HepG2 (cell line): Measurements from ENCODE around the gene DLG1. TPM values are rescaled to one million over a fixed set of nuclear protein-coding genes. Genes with fewer than 3 reads are reported as not detected.

Experiments used
- ATAC-seq: fragments of 200-7000 bp; cut with Tn5 transposase; 3 replicates; pipeline ENCODE4 v1.9.1; 2020; ENCODE audit warnings: mild to moderate bottlenecking, moderate library complexity
- BruUV-seq: library from RNA; stranded (reverse); fragments of 400-500 nt; replicated peaks from 2 replicates; lab custom pipeline; 2021; lab: Mats Ljungman, UMichigan
- CTCF ChIA-PET: fragments of 300-600 bp; formaldehyde crosslinking; extraction: SDS; loops from one replicate; lab custom pipeline; 2021; ENCODE audit warnings: low total read pairs, inconsistent platforms, low intra/inter-chr PET ratio; lab: Yijun Ruan, JAX
- POLR2A ChIA-PET: fragments of 350-600 bp; sonication (Branson Sonifier 250); formaldehyde crosslinking; loops from one replicate; lab custom pipeline; 2020; ENCODE audit warnings: antibody characterized with exemption, inconsistent platforms; lab: Yijun Ruan, JAX
- DNase-seq: peaks from one replicate; pipeline ENCODE4 v3.0.0-alpha.2; 2015; ENCODE audit warnings: low spot score
- FAIRE-seq: peaks from 3 replicates; lab custom pipeline; 2011; peaks lifted over from hg19 to GRCh38; lab: Jason Lieb, UNC
- H2AFZ ChIP-seq: one replicate; pipeline ENCODE4 v1.6.1; 2011; ENCODE audit warnings: low read length, inconsistent platforms
- H3K27ac ChIP-seq: fragments of 300-600 bp; 3 replicates; pipeline ENCODE4 v1.8.0; 2011; ENCODE audit warnings: mixed run types, mild to moderate bottlenecking, mixed read lengths, low read length, inconsistent platforms; ENCODE audit not compliant: insufficient read depth; ENCODE audit errors: extremely low read length
- H3K27me3 ChIP-seq, 2 experiments: fragments of 200-600 bp in 1 of 2; 2 replicates in 1 of 2; 3 replicates in 1 of 2; pipeline versions ENCODE4 v1.6.0 to v1.8.0; 2011; ENCODE audit warnings: low read length in 2 of 2, mild to moderate bottlenecking in 2 of 2, moderate library complexity in 2 of 2, inconsistent platforms in 1 of 2; ENCODE audit not compliant: insufficient read depth in 2 of 2, control insufficient read depth in 1 of 2
- H3K36me3 ChIP-seq, 2 experiments: fragments of 200-600 bp in 1 of 2; replicated peaks in 1 of 2; 2 replicates in 1 of 2; 3 replicates in 1 of 2; pipeline versions ENCODE4 v1.5.1 to v1.8.0; 2011; ENCODE audit warnings: low read length in 2 of 2, inconsistent platforms in 1 of 2; ENCODE audit not compliant: insufficient read depth in 2 of 2, control insufficient read depth in 1 of 2
- H3K4me1 ChIP-seq: 2 replicates; pipeline ENCODE4 v1.5.1; 2012; ENCODE audit warnings: low read length, inconsistent platforms; ENCODE audit not compliant: insufficient read depth
- H3K4me2 ChIP-seq: 2 replicates; pipeline ENCODE4 v1.6.0; 2011; ENCODE audit warnings: low read depth, low read length, inconsistent platforms
- H3K4me3 ChIP-seq, 3 experiments: fragments of 200-600 bp in 1 of 3; sonication (generic), shearing (Covaris generic) in 1 of 3; replicated peaks in 1 of 3; 2 replicates each; pipeline ENCODE4 v1.5.1; 2011 to 2016; ENCODE audit warnings: low read length in 3 of 3, inconsistent platforms in 2 of 3, low read depth in 2 of 3, mild to moderate bottlenecking in 2 of 3, control low read depth in 1 of 3, mixed read lengths in 1 of 3; ENCODE audit not compliant: insufficient read depth in 1 of 3
- H3K79me2 ChIP-seq: one replicate; pipeline ENCODE4 v1.6.1; 2011; ENCODE audit warnings: low read length, inconsistent platforms; ENCODE audit not compliant: insufficient read depth
- H3K9ac ChIP-seq: 2 replicates; pipeline ENCODE4 v1.6.0; 2011; ENCODE audit warnings: mild to moderate bottlenecking, low read depth, low read length, inconsistent platforms; ENCODE audit not compliant: insufficient read depth
- H3K9me3 ChIP-seq: 2 replicates; pipeline ENCODE4 v1.5.1; 2012; ENCODE audit warnings: mild to moderate bottlenecking, low read length
- H4K20me1 ChIP-seq: 2 replicates; pipeline ENCODE4 v1.6.0; 2011; ENCODE audit warnings: inconsistent platforms, mild to moderate bottlenecking, low read length, moderate library complexity; ENCODE audit not compliant: insufficient read depth
- ASH2L ChIP-seq: fragments of 300-600, 200-600 bp; sonication (generic); IDR thresholded peaks from 2 replicates; pipeline ENCODE4 v1.7.0; 2017; ENCODE audit warnings: low read depth, mild to moderate bottlenecking, moderate library complexity, mixed read lengths, low read length; ENCODE audit not compliant: insufficient read length
- HNF4G ChIP-seq, 2 experiments: sonication (generic) in 1 of 2; formaldehyde crosslinking in 1 of 2; IDR thresholded peaks; 2 replicates each; pipeline versions ENCODE4 v1.4.0 to v1.6.1; 2011 to 2020; ENCODE audit warnings: borderline replicate concordance in 2 of 2, low read depth in 2 of 2, mild to moderate bottlenecking in 2 of 2, low read length in 1 of 2, missing genetic modification reagents in 1 of 2, moderate library complexity in 1 of 2
- JUND ChIP-seq: sonication (generic); formaldehyde crosslinking; IDR thresholded peaks from 2 replicates; pipeline ENCODE4 v1.8.0; 2022; ENCODE audit warnings: mild to moderate bottlenecking, missing genetic modification reagents
- KDM1A ChIP-seq: IDR thresholded peaks from 2 replicates; pipeline ENCODE4 v1.6.1; 2016; ENCODE audit warnings: missing compliant biosample characterization
- MAF1 ChIP-seq: sonication (generic); formaldehyde crosslinking; IDR thresholded peaks from 2 replicates; pipeline ENCODE4 v1.5.0; 2020; ENCODE audit warnings: missing genetic modification reagents, borderline replicate concordance
- MYC ChIP-seq: sonication (generic); formaldehyde crosslinking; IDR thresholded peaks from 2 replicates; pipeline ENCODE4 v1.9.0; 2021; ENCODE audit warnings: missing genetic modification reagents, borderline replicate concordance
- RARA ChIP-seq: IDR thresholded peaks from 2 replicates; pipeline ENCODE4 v1.6.1; 2016; ENCODE audit warnings: missing genetic modification reagents, missing compliant biosample characterization
- SMAD1 ChIP-seq: sonication (generic); formaldehyde crosslinking; IDR thresholded peaks from 2 replicates; pipeline ENCODE4 v1.4.0; 2020; ENCODE audit warnings: missing genetic modification reagents, low read depth, mild to moderate bottlenecking, borderline replicate concordance
- ZBTB7B ChIP-seq: sonication (generic); formaldehyde crosslinking; IDR thresholded peaks from 2 replicates; pipeline ENCODE4 v1.4.0; 2020; ENCODE audit warnings: missing genetic modification reagents
- ZNF256 ChIP-seq: sonication (generic); formaldehyde crosslinking; conservative IDR thresholded peaks from 2 replicates; pipeline ENCODE4 v1.4.0; 2020; ENCODE audit warnings: missing genetic modification reagents
- ZNF441 ChIP-seq: sonication (generic); formaldehyde crosslinking; IDR thresholded peaks from 2 replicates; pipeline ENCODE4 v1.7.0; 2021; ENCODE audit warnings: missing genetic modification reagents, borderline replicate concordance
- ZNF563 ChIP-seq: sonication (generic); formaldehyde crosslinking; IDR thresholded peaks from 2 replicates; pipeline ENCODE4 v1.8.0; 2022; ENCODE audit warnings: mild to moderate bottlenecking, moderate library complexity, missing genetic modification reagents
- ZNF782 ChIP-seq: sonication (generic); formaldehyde crosslinking; IDR thresholded peaks from 2 replicates; pipeline ENCODE4 v1.4.0; 2020; ENCODE audit warnings: missing genetic modification reagents, mild to moderate bottlenecking, borderline replicate concordance
- WGBS: methylation state at CpG from one replicate; pipeline ENCODE4 v1.1.6; 2017; ENCODE audit warnings: low lambda C conversion rate; 5-methylcytosine and 5-hydroxymethylcytosine counted together
- in situ Hi-C: cut with HindIII; loops from 2 replicates; pipeline ENCODE4 v1.10.0; 2017; ENCODE audit warnings: low pct_unique_long_range_greater_than_20kb; ENCODE audit not compliant: extremely low pct_ligation_motif_present
- intact Hi-C: fragments of 100-400 bp; cut with micrococcal nuclease; formaldehyde crosslinking; loops from one replicate; pipeline ENCODE4 v1.10.0; 2022; ENCODE audit not compliant: unreplicated experiment
- polyA plus RNA-seq, 8 experiments: library from polyadenylated mRNA; depleted of rRNA in 3 of 8; stranded (reverse) in 7 of 8; unstranded in 1 of 8; fragments of >200 nt; fragmentation: Illumina TruSeq in 4 of 8; extraction: Trizol in 4 of 8; gene quantifications; 2 replicates each; pipeline versions ENCODE4 v1.2.1 to v1.2.3, GENCODE V29; 2011 to 2016; ENCODE audit warnings: low read depth in 4 of 8, missing spikeins in 1 of 8, mixed read lengths in 1 of 8; ENCODE audit not compliant: insufficient read depth in 1 of 8
- total RNA-seq, 5 experiments: library from RNA; depleted of rRNA; stranded (reverse); fragments of >200 nt; fragmentation: Illumina TruSeq; extraction: Trizol; gene quantifications; 2 replicates each; pipeline ENCODE4 v1.2.3, GENCODE V29; 2016; ENCODE audit warnings: low read depth in 1 of 5
- TF ChIP-seq, protein P1 (sequence below): sonication (generic); formaldehyde crosslinking; IDR thresholded peaks from 2 replicates; pipeline ENCODE4 v1.8.1; 2022; ENCODE audit warnings: low read depth, mild to moderate bottlenecking, missing genetic modification reagents
- TF ChIP-seq, protein P2 (sequence below): IDR thresholded peaks from 2 replicates; pipeline ENCODE4 v1.6.1; 2016; ENCODE audit warnings: mild to moderate bottlenecking, missing biosample characterization, missing genetic modification reagents
- TF ChIP-seq, protein P3 (sequence below): sonication (generic); formaldehyde crosslinking; IDR thresholded peaks from 2 replicates; pipeline ENCODE4 v1.8.1; 2023; ENCODE audit warnings: mild to moderate bottlenecking, missing genetic modification reagents

DLG1 gene
- total and polyA plus RNA-seq, 2 of the 13 experiments (the other 11 are each of a cell fraction or from before 2014, with no cell fraction given) = 30.5 to 104 TPM

DNA sequence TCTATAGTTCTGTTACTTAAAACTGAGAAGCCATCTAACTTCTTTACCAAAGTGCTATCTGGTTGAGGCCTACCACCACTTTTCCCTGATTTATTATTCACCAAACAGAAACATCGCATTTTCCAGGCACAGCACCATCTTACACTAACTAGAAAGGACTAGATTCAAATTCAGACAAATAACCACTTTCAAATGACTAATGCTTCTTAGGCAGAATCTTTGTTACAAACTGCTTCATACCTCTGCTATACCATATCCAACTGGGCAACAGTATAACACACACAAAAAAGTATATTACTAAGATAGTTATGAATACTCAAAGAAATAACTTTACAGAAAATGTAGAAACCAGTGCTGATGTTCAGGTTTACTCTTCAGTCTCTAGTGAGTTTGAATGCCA lies 16.6 kb downstream of the DLG1 start:
- Histone ChIP-seq H3K4me2 (no peak overlapping the region), H3K79me2 (peaks cover 86% of the 10 kb centered on the region), H2AFZ (no peak overlapping the region), H3K4me1 (peaks cover 23% of the 10 kb centered on the region), H3K4me3 (no peak overlapping the region), H3K36me3 (peaks cover 16 to 44% of the 10 kb centered on the region in 2 experiments), H4K20me1 (0 out of 2 replicates have a peak, but pooled peaks cover 3% of the 10 kb centered on the region), H3K9ac (no peak overlapping the region), H3K27me3 (no peaks in the 10 kb centered on the region), H3K27ac (no peak overlapping the region), H3K9me3 (no peaks in the 10 kb centered on the region)
- ChIA-PET CTCF (no interaction called here), POLR2A (no interaction called here)
- DNase-seq (no peak), FAIRE-seq (no peak), ATAC-seq (no peak)
- WGBS = 97% methylated on average over 1 of the region's 1 CpG
- TF ChIP-seq MYC (no peak), KDM1A (CRISPR knock-in tag) (no peak), JUND (no peak), ZBTB7B (CRISPR knock-in tag) (no peak), ASH2L (no peak), ZNF563 (CRISPR knock-in tag) (no peak), RARA (CRISPR knock-in tag) (no peak), MAF1 (CRISPR knock-in tag) (no peak), ZNF782 (CRISPR knock-in tag) (no peak), ZNF256 (CRISPR knock-in tag) (no peak), ZNF441 (CRISPR knock-in tag) (no peak), SMAD1 (CRISPR knock-in tag) (no peak), HNF4G (IDR thresholded peaks at IDR 0.05; ENCODE audit: borderline replicate concordance, low read depth, low read length) (no peak), HNF4G (CRISPR knock-in tag; IDR thresholded peaks at IDR 0.05; ENCODE audit: borderline replicate concordance, low read depth) (no peak)
- TF ChIP-seq, protein P1, sequence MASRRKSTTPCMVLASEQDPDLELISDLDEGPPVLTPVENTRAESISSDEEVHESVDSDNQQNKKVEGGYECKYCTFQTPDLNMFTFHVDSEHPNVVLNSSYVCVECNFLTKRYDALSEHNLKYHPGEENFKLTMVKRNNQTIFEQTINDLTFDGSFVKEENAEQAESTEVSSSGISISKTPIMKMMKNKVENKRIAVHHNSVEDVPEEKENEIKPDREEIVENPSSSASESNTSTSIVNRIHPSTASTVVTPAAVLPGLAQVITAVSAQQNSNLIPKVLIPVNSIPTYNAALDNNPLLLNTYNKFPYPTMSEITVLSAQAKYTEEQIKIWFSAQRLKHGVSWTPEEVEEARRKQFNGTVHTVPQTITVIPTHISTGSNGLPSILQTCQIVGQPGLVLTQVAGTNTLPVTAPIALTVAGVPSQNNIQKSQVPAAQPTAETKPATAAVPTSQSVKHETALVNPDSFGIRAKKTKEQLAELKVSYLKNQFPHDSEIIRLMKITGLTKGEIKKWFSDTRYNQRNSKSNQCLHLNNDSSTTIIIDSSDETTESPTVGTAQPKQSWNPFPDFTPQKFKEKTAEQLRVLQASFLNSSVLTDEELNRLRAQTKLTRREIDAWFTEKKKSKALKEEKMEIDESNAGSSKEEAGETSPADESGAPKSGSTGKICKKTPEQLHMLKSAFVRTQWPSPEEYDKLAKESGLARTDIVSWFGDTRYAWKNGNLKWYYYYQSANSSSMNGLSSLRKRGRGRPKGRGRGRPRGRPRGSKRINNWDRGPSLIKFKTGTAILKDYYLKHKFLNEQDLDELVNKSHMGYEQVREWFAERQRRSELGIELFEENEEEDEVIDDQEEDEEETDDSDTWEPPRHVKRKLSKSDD (CRISPR knock-in tag) = no peak
- TF ChIP-seq, protein P2, sequence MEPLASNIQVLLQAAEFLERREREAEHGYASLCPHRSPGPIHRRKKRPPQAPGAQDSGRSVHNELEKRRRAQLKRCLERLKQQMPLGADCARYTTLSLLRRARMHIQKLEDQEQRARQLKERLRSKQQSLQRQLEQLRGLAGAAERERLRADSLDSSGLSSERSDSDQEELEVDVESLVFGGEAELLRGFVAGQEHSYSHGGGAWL (CRISPR knock-in tag) = no peak
- TF ChIP-seq, protein P3, sequence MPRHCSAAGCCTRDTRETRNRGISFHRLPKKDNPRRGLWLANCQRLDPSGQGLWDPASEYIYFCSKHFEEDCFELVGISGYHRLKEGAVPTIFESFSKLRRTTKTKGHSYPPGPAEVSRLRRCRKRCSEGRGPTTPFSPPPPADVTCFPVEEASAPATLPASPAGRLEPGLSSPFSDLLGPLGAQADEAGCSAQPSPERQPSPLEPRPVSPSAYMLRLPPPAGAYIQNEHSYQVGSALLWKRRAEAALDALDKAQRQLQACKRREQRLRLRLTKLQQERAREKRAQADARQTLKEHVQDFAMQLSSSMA (CRISPR knock-in tag) = no peak
- BruUV-seq = TSS peak; percentile 27
- in situ Hi-C loops = no loop called here
- intact Hi-C loops = no loop called here
